Measurements from ENCODE around the gene BMPER. TPM values are rescaled to one million over a fixed set of nuclear protein-coding genes. Genes with fewer than 3 reads are reported as not detected.

Gene BMPER
- total RNA-seq, 1 donor: 45.4 TPM

GRCh38 chr7:33901199-33901598 lies 4.1 kb upstream of the BMPER start:
- H3K4me3 ChIP-seq (ENCODE audit: low read depth, low read length): no peak overlapping the region
- DNase-seq (ENCODE audit: low read depth): no peak

GRCh38 chr7:33901847-33902246 lies 3.5 kb upstream of the BMPER start:
- TF ChIP-seq CTCF (IDR thresholded peaks at IDR 0.05; ENCODE audit: insufficient read depth, low read length): no peak
- DNase-seq (ENCODE audit: low read depth): no peak
- no peak overlapping the region for H3K4me3 ChIP-seq (ENCODE audit: low read depth, low read length)

More at GRCh38 chr7:33901199-33901598, 4.1 kb upstream of the BMPER start:
- TF ChIP-seq CTCF (IDR thresholded peaks at IDR 0.05; ENCODE audit: insufficient read depth, low read length): no peak

- no peak for TF ChIP-seq CTCF (IDR thresholded peaks at IDR 0.05; ENCODE audit: insufficient read depth, low read length)
- DNase-seq (ENCODE audit: low read depth): no peak
- H3K4me3 ChIP-seq (ENCODE audit: low read depth, low read length): no peak overlapping the region
These were observed 2.6 kb upstream of the BMPER start for GRCh38 chr7:33902746-33903145.

GRCh38 chr7:33903791-33904680 lies 1.3 kb upstream of the BMPER start:
- H3K4me3 ChIP-seq (ENCODE audit: low read depth, low read length): peak overlapping the region; percentile 81
- peak; percentile 73 for DNase-seq (ENCODE audit: low read depth)
- peak; percentile 13 for TF ChIP-seq CTCF (IDR thresholded peaks at IDR 0.05; ENCODE audit: insufficient read depth, low read length)

- peak; percentile 62 for DNase-seq (ENCODE audit: low read depth)
- peak overlapping the region; percentile 81 for H3K4me3 ChIP-seq (ENCODE audit: low read depth, low read length)
- TF ChIP-seq CTCF (IDR thresholded peaks at IDR 0.05; ENCODE audit: insufficient read depth, low read length): peak; percentile 35
These were observed 504 bp upstream of the BMPER start for GRCh38 chr7:33904681-33905388.

GRCh38 chr7:33906697-33907096 lies 1.4 kb downstream of the BMPER start:
- H3K4me3 ChIP-seq (ENCODE audit: low read depth, low read length): peak overlapping the region; percentile 81
- TF ChIP-seq CTCF (IDR thresholded peaks at IDR 0.05; ENCODE audit: insufficient read depth, low read length): no peak
- DNase-seq (ENCODE audit: low read depth): no peak

Data from fibroblast of the aortic adventitia (primary cell).